ENCODE data around the gene SULT1A2. TPM values are rescaled to one million over a fixed set of nuclear protein-coding genes. Genes with fewer than 3 reads are reported as not detected.
"Not testable (repeated sequence)": the region's sequence is repeated elsewhere in the genome, so short reads cannot be mapped to it uniquely, and the experiment has no call there.

Gene SULT1A2
- total RNA-seq, 4 donors from 2014 or later: 0.46 TPM; not detected in 3

GRCh38 chr16:28549301-28549899 lies 47.5 kb downstream of the SULT1A2 start:
- Histone ChIP-seq H3K4me1 (peaks cover 5% of the 10 kb centered on the region in 2 donors), H3K27ac (no peak overlapping the region), H3K36me3 (no peaks in the 10 kb centered on the region), H3K27me3 (no peaks in the 10 kb centered on the region), H3K9me3 (no peaks in the 10 kb centered on the region), H3K4me3 (no peak overlapping the region)
- in situ Hi-C loops (cut with MboI; ENCODE audit: low sequenced_read_pairs in 4 of 4) (loop anchor here in 2 of 4 donors (5.0 to 25.0 kb wide), 2 partner anchors 57 to 288 kb away; partner anchors contain the start of genes APOBR (in 1 of the 2), CLN3 (in 1 of the 2) and TUFM (in 1 of the 2)), intact Hi-C loops (cut with DNase I; ENCODE audit: low total_unique reads) (no loop called here)
- no peak for DNase-seq
- no peak for ATAC-seq
- TF ChIP-seq, protein P1, sequence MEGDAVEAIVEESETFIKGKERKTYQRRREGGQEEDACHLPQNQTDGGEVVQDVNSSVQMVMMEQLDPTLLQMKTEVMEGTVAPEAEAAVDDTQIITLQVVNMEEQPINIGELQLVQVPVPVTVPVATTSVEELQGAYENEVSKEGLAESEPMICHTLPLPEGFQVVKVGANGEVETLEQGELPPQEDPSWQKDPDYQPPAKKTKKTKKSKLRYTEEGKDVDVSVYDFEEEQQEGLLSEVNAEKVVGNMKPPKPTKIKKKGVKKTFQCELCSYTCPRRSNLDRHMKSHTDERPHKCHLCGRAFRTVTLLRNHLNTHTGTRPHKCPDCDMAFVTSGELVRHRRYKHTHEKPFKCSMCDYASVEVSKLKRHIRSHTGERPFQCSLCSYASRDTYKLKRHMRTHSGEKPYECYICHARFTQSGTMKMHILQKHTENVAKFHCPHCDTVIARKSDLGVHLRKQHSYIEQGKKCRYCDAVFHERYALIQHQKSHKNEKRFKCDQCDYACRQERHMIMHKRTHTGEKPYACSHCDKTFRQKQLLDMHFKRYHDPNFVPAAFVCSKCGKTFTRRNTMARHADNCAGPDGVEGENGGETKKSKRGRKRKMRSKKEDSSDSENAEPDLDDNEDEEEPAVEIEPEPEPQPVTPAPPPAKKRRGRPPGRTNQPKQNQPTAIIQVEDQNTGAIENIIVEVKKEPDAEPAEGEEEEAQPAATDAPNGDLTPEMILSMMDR (IDR thresholded peaks at IDR 0.05 in 4 of 5, conservative IDR thresholded peaks at IDR 0.05 in 1 of 5): peak in 4 of 5 experiments; percentile 44 to 63 (median 53)
- TF ChIP-seq POLR2A (IDR thresholded peaks at IDR 0.05): no peak

GRCh38 chr16:28548306-28548802 lies 48.5 kb downstream of the SULT1A2 start:
- Histone ChIP-seq H3K36me3 (no peaks in the 10 kb centered on the region), H3K4me1 (peaks cover 3 to 5% of the 10 kb centered on the region in 2 donors), H3K9me3 (no peaks in the 10 kb centered on the region), H3K27ac (no peak overlapping the region), H3K4me3 (no peak overlapping the region), H3K27me3 (no peaks in the 10 kb centered on the region)
- in situ Hi-C loops (cut with MboI; ENCODE audit: low sequenced_read_pairs in 4 of 4): loop anchor here in 2 of 4 donors (5.0 to 25.0 kb wide), 2 partner anchors 56 to 289 kb away; partner anchors contain the start of genes APOBR (in 1 of the 2), CLN3 (in 1 of the 2) and TUFM (in 1 of the 2)
- no peak for TF ChIP-seq POLR2A (IDR thresholded peaks at IDR 0.05)
- TF ChIP-seq, protein P1 (IDR thresholded peaks at IDR 0.05 in 4 of 5, conservative IDR thresholded peaks at IDR 0.05 in 1 of 5): no peak
- no peak for DNase-seq
- no peak for ATAC-seq
- intact Hi-C loops (cut with DNase I; ENCODE audit: low total_unique reads): loop anchor here (1.0 kb wide), 1 partner anchor 57 kb away; no protein-coding TSS in a partner anchor

- no peaks in the 10 kb centered on the region for H3K27me3 ChIP-seq
- in situ Hi-C loops (cut with MboI; ENCODE audit: low sequenced_read_pairs in 4 of 4) (loop anchor here in 2 of 4 donors (5.0 to 25.0 kb wide), 2 partner anchors 54 to 291 kb away; partner anchors contain the start of genes APOBR (in 1 of the 2), CLN3 (in 1 of the 2) and TUFM (in 1 of the 2)), intact Hi-C loops (cut with DNase I; ENCODE audit: low total_unique reads) (no loop called here)
- TF ChIP-seq, protein P1 (IDR thresholded peaks at IDR 0.05 in 4 of 5, conservative IDR thresholded peaks at IDR 0.05 in 1 of 5): no peak
- TF ChIP-seq POLR2A (IDR thresholded peaks at IDR 0.05): no peak
- H3K27ac ChIP-seq: no peak overlapping the region
- no peak overlapping the region for H3K4me3 ChIP-seq
- peaks cover 0 to 3% of the 10 kb centered on the region in 2 donors for H3K4me1 ChIP-seq
- DNase-seq (no peak), ATAC-seq (no peak)
- H3K36me3 ChIP-seq: no peaks in the 10 kb centered on the region
- no peaks in the 10 kb centered on the region for H3K9me3 ChIP-seq
Observed at GRCh38 chr16:28546626-28547025, 50.2 kb downstream of the SULT1A2 start.

GRCh38 chr16:28545964-28546363 lies 50.9 kb downstream of the SULT1A2 start:
- DNase-seq; H3K27ac ChIP-seq; H3K36me3 ChIP-seq; H3K27me3 ChIP-seq; intact Hi-C loops (cut with DNase I; ENCODE audit: low total_unique reads); H3K9me3 ChIP-seq; H3K4me3 ChIP-seq; ATAC-seq; H3K4me1 ChIP-seq: not testable (repeated sequence)
- in situ Hi-C loops (cut with MboI; ENCODE audit: low sequenced_read_pairs in 4 of 4): loop anchor here in 2 of 4 donors (5.0 to 25.0 kb wide), 2 partner anchors 54 to 291 kb away; partner anchors contain the start of genes APOBR (in 1 of the 2), CLN3 (in 1 of the 2) and TUFM (in 1 of the 2)

DNA sequence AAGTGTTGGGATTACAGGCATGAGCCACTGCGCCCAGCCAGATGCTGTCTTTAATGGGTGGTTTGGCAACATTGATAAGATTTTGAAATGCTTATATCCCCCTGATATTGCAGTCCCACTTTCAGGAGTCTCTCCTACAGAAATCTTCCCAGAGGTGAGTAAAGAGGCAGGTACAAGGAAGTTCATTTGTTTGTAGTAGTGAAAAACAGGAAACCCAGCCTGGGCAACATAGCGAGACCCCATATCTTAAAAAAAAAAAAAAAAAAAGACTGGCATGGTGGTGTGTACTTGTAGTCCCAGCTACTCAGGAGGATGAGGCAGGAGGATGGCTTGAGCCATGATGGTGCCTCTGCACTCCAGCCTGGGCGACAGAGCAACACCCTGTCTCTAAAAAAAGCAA lies 51.9 kb downstream of the SULT1A2 start:
- Histone ChIP-seq H3K27ac (peak overlapping the region in 1 of 4 donors; percentile 6), H3K4me3 (no peak overlapping the region), H3K27me3 (no peaks in the 10 kb centered on the region), H3K36me3 (no peaks in the 10 kb centered on the region), H3K9me3 (no peaks in the 10 kb centered on the region), H3K4me1 (peaks cover 0 to 3% of the 10 kb centered on the region in 2 donors)
- ATAC-seq (no peak), DNase-seq (no peak)
- intact Hi-C loops (cut with DNase I; ENCODE audit: low total_unique reads): no loop called here
- in situ Hi-C loops (cut with MboI; ENCODE audit: low sequenced_read_pairs in 4 of 4): loop anchor here in 2 of 4 donors (5.0 to 25.0 kb wide), 2 partner anchors 53 to 292 kb away; partner anchors contain the start of genes APOBR (in 1 of the 2), CLN3 (in 1 of the 2) and TUFM (in 1 of the 2)
- TF ChIP-seq POLR2A (IDR thresholded peaks at IDR 0.05): no peak
- TF ChIP-seq, protein P1 (IDR thresholded peaks at IDR 0.05 in 4 of 5, conservative IDR thresholded peaks at IDR 0.05 in 1 of 5): no peak

Measured in gastrocnemius medialis (tissue), 4 donors.